ENCODE results near the gene GJA1.
"Not testable (repeated sequence)": the region's sequence is repeated elsewhere in the genome, so short reads cannot be mapped to it uniquely, and the experiment has no call there.

GJA1 gene

GRCh38 chr6:121436960-121437850, 1.8 kb downstream of the GJA1 start:
- peak overlapping the region; percentile 98 for H3K27ac ChIP-seq (ENCODE audit: low read depth, low read length)
- H3K27me3 ChIP-seq (ENCODE audit: control insufficient read depth in 5 of 5, insufficient read depth in 4 of 5, low read length in 5 of 5) = no peaks in the 10 kb centered on the region
- peaks cover 0 to 24% (median 13%) of the 10 kb centered on the region in 5 donors for H3K4me1 ChIP-seq (ENCODE audit: control insufficient read depth in 5 of 5, insufficient read depth in 5 of 5, low read length in 5 of 5)
- H3K9me3 ChIP-seq (ENCODE audit: control insufficient read depth in 5 of 5, low read length in 5 of 5) = no peaks in the 10 kb centered on the region
- peak overlapping the region; percentile 81 to 89 (median 86) for H3K4me3 ChIP-seq (ENCODE audit: low read depth in 1 of 5, low read length in 5 of 5)
- H3K9ac ChIP-seq (ENCODE audit: low read length in 5 of 5) = peak overlapping the region; percentile 90 to 97 (median 90)
- H3K36me3 ChIP-seq (ENCODE audit: control insufficient read depth in 5 of 5, insufficient read depth in 5 of 5, low read length in 5 of 5) = no peaks in the 10 kb centered on the region

GRCh38 chr6:121437851-121438651, 2.6 kb downstream of the GJA1 start:
- Histone ChIP-seq H3K9me3 (ENCODE audit: control insufficient read depth in 5 of 5, low read length in 5 of 5) (no peaks in the 10 kb centered on the region), H3K36me3 (ENCODE audit: control insufficient read depth in 5 of 5, insufficient read depth in 5 of 5, low read length in 5 of 5) (no peaks in the 10 kb centered on the region), H3K4me1 (ENCODE audit: control insufficient read depth in 5 of 5, insufficient read depth in 5 of 5, low read length in 5 of 5) (peaks cover 0 to 28% (median 13%) of the 10 kb centered on the region in 5 donors), H3K4me3 (ENCODE audit: low read depth in 1 of 5, low read length in 5 of 5) (peak overlapping the region; percentile 81 to 89 (median 86)), H3K27ac (ENCODE audit: low read depth, low read length) (peak overlapping the region; percentile 98), H3K9ac (ENCODE audit: low read length in 5 of 5) (peak overlapping the region; percentile 90 to 97 (median 90)), H3K27me3 (ENCODE audit: control insufficient read depth in 5 of 5, insufficient read depth in 4 of 5, low read length in 5 of 5) (no peaks in the 10 kb centered on the region)

- Histone ChIP-seq H3K36me3 (ENCODE audit: control insufficient read depth in 5 of 5, insufficient read depth in 5 of 5, low read length in 5 of 5) (no peaks in the 10 kb centered on the region), H3K4me1 (ENCODE audit: control insufficient read depth in 5 of 5, insufficient read depth in 5 of 5, low read length in 5 of 5) (peaks cover 0 to 29% (median 13%) of the 10 kb centered on the region in 5 donors), H3K4me3 (ENCODE audit: low read depth in 1 of 5, low read length in 5 of 5) (peak overlapping the region in 3 of 5 donors; percentile 85 to 89 (median 86)), H3K27me3 (ENCODE audit: control insufficient read depth in 5 of 5, insufficient read depth in 4 of 5, low read length in 5 of 5) (no peaks in the 10 kb centered on the region), H3K27ac (ENCODE audit: low read depth, low read length) (peak overlapping the region; percentile 56), H3K9me3 (ENCODE audit: control insufficient read depth in 5 of 5, low read length in 5 of 5) (no peaks in the 10 kb centered on the region), H3K9ac (ENCODE audit: low read length in 5 of 5) (peak overlapping the region in 1 of 5 donors; percentile 90)
Observed at GRCh38 chr6:121438869-121439268, 3.4 kb downstream of the GJA1 start.

- H3K27ac ChIP-seq (ENCODE audit: low read depth, low read length) = peak overlapping the region; percentile 56
- no peaks in the 10 kb centered on the region for H3K27me3 ChIP-seq (ENCODE audit: control insufficient read depth in 5 of 5, insufficient read depth in 4 of 5, low read length in 5 of 5)
- H3K4me3 ChIP-seq (ENCODE audit: low read depth in 1 of 5, low read length in 5 of 5) = peak overlapping the region in 4 of 5 donors; percentile 9 to 89 (median 36)
- peak overlapping the region in 1 of 5 donors; percentile 32 for H3K9ac ChIP-seq (ENCODE audit: low read length in 5 of 5)
- peaks cover 0 to 33% (median 15%) of the 10 kb centered on the region in 5 donors for H3K4me1 ChIP-seq (ENCODE audit: control insufficient read depth in 5 of 5, insufficient read depth in 5 of 5, low read length in 5 of 5)
- no peaks in the 10 kb centered on the region for H3K9me3 ChIP-seq (ENCODE audit: control insufficient read depth in 5 of 5, low read length in 5 of 5)
- H3K36me3 ChIP-seq (ENCODE audit: control insufficient read depth in 5 of 5, insufficient read depth in 5 of 5, low read length in 5 of 5) = no peaks in the 10 kb centered on the region
Observed at GRCh38 chr6:121439475-121439874, 4.0 kb downstream of the GJA1 start.

- Histone ChIP-seq H3K9ac (ENCODE audit: low read length in 5 of 5) (peak overlapping the region in 2 of 5 donors; percentile 25 to 32), H3K36me3 (ENCODE audit: control insufficient read depth in 5 of 5, insufficient read depth in 5 of 5, low read length in 5 of 5) (no peaks in the 10 kb centered on the region), H3K4me3 (ENCODE audit: low read depth in 1 of 5, low read length in 5 of 5) (peak overlapping the region in 2 of 5 donors; percentile 29 to 32), H3K27me3 (ENCODE audit: control insufficient read depth in 5 of 5, insufficient read depth in 4 of 5, low read length in 5 of 5) (no peaks in the 10 kb centered on the region), H3K27ac (ENCODE audit: low read depth, low read length) (peak overlapping the region; percentile 56), H3K9me3 (ENCODE audit: control insufficient read depth in 5 of 5, low read length in 5 of 5) (no peaks in the 10 kb centered on the region), H3K4me1 (ENCODE audit: control insufficient read depth in 5 of 5, insufficient read depth in 5 of 5, low read length in 5 of 5) (peaks cover 0 to 33% (median 15%) of the 10 kb centered on the region in 5 donors)
Observed at GRCh38 chr6:121439926-121440325, 4.5 kb downstream of the GJA1 start.

GRCh38 chr6:121441477-121441876, 6.0 kb downstream of the GJA1 start:
- Histone ChIP-seq H3K9me3 (ENCODE audit: control insufficient read depth in 5 of 5, low read length in 5 of 5) (no peaks in the 10 kb centered on the region), H3K27ac (ENCODE audit: low read depth, low read length) (peak overlapping the region; percentile 9), H3K27me3 (ENCODE audit: control insufficient read depth in 5 of 5, insufficient read depth in 4 of 5, low read length in 5 of 5) (no peaks in the 10 kb centered on the region), H3K4me3 (ENCODE audit: low read depth in 1 of 5, low read length in 5 of 5) (peak overlapping the region in 3 of 5 donors; percentile 25 to 53 (median 29)), H3K36me3 (ENCODE audit: control insufficient read depth in 5 of 5, insufficient read depth in 5 of 5, low read length in 5 of 5) (peaks cover 0 to 4% (median 3%) of the 10 kb centered on the region in 5 donors), H3K4me1 (ENCODE audit: control insufficient read depth in 5 of 5, insufficient read depth in 5 of 5, low read length in 5 of 5) (peaks cover 0 to 31% (median 15%) of the 10 kb centered on the region in 5 donors), H3K9ac (ENCODE audit: low read length in 5 of 5) (no peak overlapping the region)

- peaks cover 0 to 26% (median 15%) of the 10 kb centered on the region in 5 donors for H3K4me1 ChIP-seq (ENCODE audit: control insufficient read depth in 5 of 5, insufficient read depth in 5 of 5, low read length in 5 of 5)
- H3K4me3 ChIP-seq (ENCODE audit: low read depth in 1 of 5, low read length in 5 of 5) = no peak overlapping the region
- no peak overlapping the region for H3K9ac ChIP-seq (ENCODE audit: low read length in 5 of 5)
- no peaks in the 10 kb centered on the region for H3K27me3 ChIP-seq (ENCODE audit: control insufficient read depth in 5 of 5, insufficient read depth in 4 of 5, low read length in 5 of 5)
- H3K27ac ChIP-seq (ENCODE audit: low read depth, low read length) = peak overlapping the region; percentile 25
- H3K36me3 ChIP-seq (ENCODE audit: control insufficient read depth in 5 of 5, insufficient read depth in 5 of 5, low read length in 5 of 5) = peaks cover 4 to 14% (median 13%) of the 10 kb centered on the region in 5 donors
- H3K9me3 ChIP-seq (ENCODE audit: control insufficient read depth in 5 of 5, low read length in 5 of 5) = no peaks in the 10 kb centered on the region
Observed at GRCh38 chr6:121442576-121442975, 7.1 kb downstream of the GJA1 start.

GRCh38 chr6:121443971-121444541, 8.6 kb downstream of the GJA1 start:
- no peaks in the 10 kb centered on the region for H3K9me3 ChIP-seq (ENCODE audit: control insufficient read depth in 5 of 5, low read length in 5 of 5)
- no peaks in the 10 kb centered on the region for H3K27me3 ChIP-seq (ENCODE audit: control insufficient read depth in 5 of 5, insufficient read depth in 4 of 5, low read length in 5 of 5)
- peaks cover 0 to 19% (median 10%) of the 10 kb centered on the region in 5 donors for H3K4me1 ChIP-seq (ENCODE audit: control insufficient read depth in 5 of 5, insufficient read depth in 5 of 5, low read length in 5 of 5)
- peak overlapping the region; percentile 8 for H3K27ac ChIP-seq (ENCODE audit: low read depth, low read length)
- no peak overlapping the region for H3K4me3 ChIP-seq (ENCODE audit: low read depth in 1 of 5, low read length in 5 of 5)
- H3K36me3 ChIP-seq (ENCODE audit: control insufficient read depth in 5 of 5, insufficient read depth in 5 of 5, low read length in 5 of 5) = peaks cover 4 to 26% (median 17%) of the 10 kb centered on the region in 5 donors
- H3K9ac ChIP-seq (ENCODE audit: low read length in 5 of 5) = no peak overlapping the region

- not testable (repeated sequence) for H3K9ac ChIP-seq (ENCODE audit: low read length in 5 of 5); H3K9me3 ChIP-seq (ENCODE audit: control insufficient read depth in 5 of 5, low read length in 5 of 5); H3K4me3 ChIP-seq (ENCODE audit: low read depth in 1 of 5, low read length in 5 of 5); H3K27me3 ChIP-seq (ENCODE audit: control insufficient read depth in 5 of 5, insufficient read depth in 4 of 5, low read length in 5 of 5); H3K27ac ChIP-seq (ENCODE audit: low read depth, low read length)
- Histone ChIP-seq H3K36me3 (ENCODE audit: control insufficient read depth in 5 of 5, insufficient read depth in 5 of 5, low read length in 5 of 5) (peaks cover 7 to 34% (median 17%) of the 10 kb centered on the region in 5 donors), H3K4me1 (ENCODE audit: control insufficient read depth in 5 of 5, insufficient read depth in 5 of 5, low read length in 5 of 5) (peaks cover 0 to 11% (median 5%) of the 10 kb centered on the region in 5 donors)
Observed at GRCh38 chr6:121446705-121447104, 11.3 kb downstream of the GJA1 start.
